Germinal center (tissue), 1 donor: ENCODE measurements around the gene SORL1-AS1.

ENCODE experiments used
- DNase-seq: peaks from one replicate; pipeline ENCODE4 v3.0.0; 2012; ENCODE audit warnings: mixed read lengths, low spot score

SORL1-AS1 gene

DNA sequence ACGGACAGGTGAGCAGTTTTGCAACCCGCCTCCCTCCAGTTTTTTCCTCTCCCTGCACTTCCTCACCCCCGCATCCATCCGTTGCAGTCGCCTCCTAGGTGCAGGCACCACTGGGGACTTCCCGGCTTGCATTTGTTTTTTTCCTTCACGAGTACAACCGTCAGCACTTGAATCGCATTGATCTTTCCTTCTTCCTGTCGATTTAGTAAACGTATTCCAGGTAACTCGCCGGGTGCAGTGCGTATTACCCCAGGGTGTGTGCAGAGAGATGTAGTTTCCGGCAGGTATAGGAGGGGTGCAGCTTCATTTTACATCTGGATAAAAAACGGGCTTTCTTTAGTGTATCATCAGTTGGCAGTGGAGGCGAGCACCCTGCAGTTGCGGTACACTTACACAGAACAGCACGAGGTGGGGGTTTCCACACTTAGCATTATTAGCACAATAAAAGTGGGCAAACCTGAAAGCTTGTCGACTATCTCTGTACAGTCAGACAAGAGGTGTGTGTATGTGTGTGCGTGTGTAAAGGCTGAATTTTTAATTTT lies at the start of gene SORL1-AS1:
Gene SORL1-AS1, minus strand, starts transcription at position 359 of the 542 bp plus-strand sequence.
- no peak for DNase-seq

DNA sequence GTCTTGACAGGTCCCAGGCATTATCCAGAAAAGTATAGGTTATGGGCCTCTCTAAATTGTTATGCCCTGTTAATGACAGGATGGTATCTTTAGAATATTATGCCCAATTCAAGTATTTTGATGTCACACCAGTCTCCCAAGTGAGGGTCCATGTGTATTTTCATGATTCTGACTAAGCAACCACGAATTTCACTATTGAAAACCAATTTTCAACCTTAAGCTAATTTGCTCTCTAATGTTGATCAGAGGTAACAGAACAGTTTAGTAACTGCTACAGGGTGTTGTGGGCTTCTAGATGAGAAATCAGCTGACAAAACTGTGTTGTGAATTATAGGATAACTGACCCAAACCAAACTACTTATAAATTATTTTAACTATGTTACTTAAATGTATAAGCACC lies 48.0 kb upstream of the SORL1-AS1 start:
- DNase-seq: no peak

DNA sequence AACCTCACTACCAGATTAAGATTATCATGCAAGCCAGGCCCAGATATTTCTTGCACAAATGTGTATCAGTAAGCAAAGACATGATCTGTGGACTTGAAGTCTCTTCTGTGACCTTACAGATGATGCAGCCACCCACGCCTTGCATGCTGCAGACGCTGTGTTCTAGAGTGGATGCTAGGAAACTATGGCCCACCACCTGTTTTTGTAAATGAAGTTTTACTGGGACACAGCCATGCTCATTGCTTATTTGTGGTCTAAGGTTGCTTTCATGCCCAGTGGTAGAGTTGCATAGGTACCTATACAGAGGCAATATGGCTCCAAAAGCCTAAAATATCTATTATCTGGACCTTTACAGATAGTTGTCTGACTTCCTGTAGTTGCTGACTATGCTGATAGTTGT lies 47.5 kb upstream of the SORL1-AS1 start:
- DNase-seq: no peak

DNA sequence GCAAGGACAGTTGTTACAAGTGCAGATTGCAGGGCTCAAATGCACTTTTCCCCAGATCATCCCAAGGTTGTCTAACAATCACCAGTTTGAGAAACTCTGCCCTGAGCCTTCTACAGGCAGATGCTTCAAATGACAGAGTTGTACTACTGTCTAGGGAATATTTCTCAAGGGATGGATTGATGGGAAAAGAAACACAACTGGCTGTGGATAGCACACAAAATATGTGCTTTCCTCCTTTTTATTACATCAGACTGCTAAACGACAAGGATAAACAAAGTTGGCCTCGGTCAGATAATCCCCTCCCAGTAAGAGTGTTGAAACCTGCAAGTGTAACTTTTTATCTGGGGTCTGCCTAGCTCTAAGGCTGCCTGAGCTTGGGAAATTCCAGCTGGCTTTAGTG lies 46.6 kb upstream of the SORL1-AS1 start:
- DNase-seq: no peak

DNA sequence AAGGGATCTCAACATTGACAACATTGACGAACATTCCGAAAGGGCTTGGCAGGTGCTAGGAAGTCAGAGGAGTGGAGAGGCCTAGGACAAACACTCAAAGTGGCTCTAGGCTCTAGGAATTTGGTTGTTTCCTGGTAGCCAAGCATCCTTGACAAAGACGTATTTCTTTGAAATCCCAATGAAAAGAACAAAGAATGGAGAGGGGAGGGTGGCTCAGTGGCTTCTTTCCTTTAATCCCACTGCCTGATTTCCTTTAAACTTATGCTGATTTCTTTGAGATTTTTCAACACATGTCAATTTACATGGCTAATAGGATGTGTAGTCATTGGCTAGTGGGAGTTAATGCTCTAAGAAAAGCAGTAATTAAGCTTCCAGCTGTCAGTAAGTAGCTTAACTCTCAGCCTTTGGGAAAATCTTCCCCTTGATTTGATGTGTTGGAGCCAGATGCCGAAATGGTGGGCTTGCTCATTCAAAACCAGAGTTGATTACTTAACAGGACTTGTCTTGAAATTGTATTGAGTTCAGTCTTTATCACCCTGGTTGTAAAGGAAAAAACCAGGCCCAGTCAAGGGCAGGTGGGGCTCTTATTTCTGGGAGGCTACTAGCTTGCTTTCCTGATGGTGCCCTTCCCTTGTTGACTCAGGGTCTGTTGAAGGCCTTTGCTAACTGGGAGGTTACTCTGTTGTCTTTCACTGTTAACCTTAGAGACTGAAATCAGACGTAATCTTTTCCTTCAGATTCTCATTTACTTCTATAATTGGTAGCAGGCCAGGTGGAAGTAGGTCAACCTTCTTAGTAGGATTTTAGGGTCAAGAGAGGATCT lies 44.6 kb upstream of the SORL1-AS1 start:
- no peak for DNase-seq

DNA sequence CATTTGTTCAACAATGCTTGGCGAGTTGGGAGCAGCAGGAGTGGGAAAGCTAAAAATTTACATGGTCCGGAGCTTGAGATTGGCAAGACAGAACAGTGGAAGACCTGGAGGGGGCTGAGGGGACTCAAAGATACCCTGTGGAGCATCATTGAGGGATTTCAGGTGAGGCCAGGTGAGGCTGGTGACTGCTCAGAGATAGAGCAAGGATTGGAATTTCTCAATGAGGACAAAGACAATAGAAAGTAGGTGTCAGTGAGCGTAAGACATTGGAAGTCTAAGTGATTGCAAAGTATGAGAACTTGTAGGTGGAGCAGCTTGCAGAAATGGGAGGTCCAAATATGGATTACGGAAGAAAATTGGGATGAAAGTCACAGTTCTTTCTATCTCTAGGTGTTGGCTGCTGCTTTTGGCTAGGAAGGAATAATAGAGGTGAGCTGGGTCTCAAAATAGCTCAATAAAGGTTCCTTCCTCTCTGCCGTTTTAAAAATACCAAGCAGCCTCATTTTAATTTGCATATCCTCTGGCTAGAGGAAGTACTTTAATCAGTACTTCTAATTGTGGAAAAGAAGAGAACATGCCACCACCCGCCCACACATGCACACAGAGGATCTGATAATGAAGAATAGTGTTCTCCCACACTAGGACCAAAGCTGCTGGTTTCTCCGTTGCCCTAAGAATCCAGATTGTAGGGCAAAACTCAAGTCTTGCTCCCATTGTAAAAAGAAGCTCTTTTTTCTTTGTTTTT lies 41.8 kb upstream of the SORL1-AS1 start:
- peak; percentile 61 for DNase-seq

DNA sequence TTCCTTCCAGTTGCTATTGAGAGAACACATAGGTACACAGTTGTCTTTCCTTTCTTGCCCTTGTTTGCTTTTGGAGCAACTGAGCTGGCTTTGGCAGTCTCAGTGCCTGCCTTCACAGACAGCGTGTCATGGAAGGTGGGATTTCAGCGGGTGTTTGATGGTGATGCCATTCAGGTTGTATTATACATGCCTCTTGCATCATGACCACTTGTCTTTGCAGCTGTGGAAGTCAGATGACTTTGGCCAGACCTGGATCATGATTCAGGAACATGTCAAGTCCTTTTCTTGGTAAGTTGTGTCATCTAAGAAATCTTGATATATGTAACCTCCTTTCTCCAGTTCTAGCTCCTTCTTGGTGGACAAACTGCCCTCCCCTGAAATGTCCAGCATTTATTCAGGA lies 37.1 kb upstream of the SORL1-AS1 start:
- DNase-seq: no peak

DNA sequence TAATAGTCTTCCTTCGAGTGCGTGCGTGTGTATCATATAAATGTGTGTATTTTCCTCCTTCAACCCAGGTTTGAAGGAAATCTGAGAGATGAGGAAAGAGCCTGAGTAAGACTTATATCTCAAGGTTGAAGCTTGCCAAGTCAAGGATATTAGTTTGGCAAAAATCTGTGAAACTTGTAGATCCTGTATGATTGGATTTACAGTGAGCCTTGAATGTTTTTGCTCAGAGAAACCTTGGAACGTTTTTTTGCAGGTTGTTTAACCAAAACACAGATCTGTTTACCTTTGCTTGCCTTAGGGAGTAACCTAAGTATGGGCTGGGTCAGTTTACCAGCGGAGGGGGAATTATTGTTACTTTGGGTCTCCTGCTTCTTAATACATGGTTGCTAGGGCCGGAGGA lies 35.9 kb upstream of the SORL1-AS1 start:
- no peak for DNase-seq

DNA sequence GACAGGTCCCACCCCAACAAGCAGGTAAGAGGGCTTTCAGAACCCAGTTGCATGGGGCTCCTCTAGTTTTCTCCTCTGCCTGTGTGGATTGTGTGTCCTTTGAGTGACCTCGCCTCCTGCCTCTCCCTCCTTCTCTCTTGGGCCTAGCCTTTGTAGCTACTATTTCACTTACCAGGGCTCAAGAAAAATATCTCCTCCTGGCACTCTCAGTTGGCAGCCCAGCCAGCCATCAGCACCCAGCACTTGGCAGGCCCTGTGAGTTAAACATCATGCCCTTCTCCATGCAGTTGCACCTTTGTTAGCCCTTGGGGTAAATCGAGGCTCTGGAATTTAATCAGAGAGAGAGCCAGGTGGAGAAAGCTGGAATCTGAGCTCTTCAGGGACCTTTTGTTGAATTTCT lies 35.4 kb upstream of the SORL1-AS1 start:
- no peak for DNase-seq

DNA sequence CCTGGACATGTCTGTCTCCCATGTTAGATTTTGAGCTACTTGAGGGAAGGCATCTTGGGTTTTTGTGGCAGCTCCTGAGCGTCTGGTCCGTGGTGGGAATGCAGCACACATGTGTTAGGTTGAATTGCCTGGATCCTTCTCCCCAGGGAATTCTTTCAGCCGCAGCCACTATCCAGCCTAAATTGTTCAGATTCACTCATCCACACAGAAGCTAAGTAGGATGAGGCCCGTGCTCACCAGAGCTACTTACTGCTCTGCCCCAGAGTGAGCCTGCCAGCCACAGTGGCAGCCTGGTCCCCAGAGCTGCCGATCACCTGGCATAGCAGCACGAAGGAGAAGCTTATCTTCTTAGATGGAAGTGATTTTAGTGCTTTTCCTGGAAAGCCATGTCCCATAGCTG lies 34.4 kb upstream of the SORL1-AS1 start:
- DNase-seq: no peak

DNA sequence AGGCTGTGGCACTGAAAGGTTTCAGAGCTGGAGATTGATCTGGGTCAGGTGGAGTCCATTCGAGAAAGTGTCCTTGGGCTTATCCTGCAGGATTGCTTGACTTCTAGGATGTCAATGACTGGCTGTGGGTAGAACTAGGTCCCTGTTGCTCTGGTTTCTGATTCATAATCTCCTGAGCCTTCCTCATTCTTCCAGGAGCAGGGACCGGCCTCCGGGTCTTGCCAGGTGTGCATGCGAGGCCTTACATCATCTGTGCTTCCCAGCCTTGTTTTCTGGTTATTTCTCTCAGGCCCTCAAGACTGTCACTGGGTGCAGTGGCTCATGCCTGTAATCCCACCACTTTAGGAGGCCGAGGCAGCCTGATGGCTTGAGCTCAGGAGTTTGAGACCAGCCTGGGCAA lies 33.3 kb upstream of the SORL1-AS1 start:
- DNase-seq: no peak

DNA sequence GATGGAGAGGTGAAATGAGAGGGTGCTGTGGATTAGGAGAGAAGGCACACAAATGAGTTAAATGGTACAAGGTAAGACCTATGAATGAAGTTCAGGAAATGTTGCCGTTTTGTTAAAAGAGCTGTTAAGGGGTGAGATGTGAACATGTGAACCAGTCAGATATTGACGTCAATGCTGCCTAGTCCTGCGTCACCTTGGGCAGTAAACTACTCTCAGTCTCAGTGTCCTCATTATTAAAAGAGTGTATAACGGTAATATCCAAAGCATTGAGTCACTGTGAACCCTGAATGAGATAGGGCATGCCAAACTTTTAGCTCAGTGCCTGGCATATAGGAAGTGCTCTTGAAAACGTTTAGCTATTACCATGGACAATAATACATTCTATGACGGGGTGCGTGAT lies 32.4 kb upstream of the SORL1-AS1 start:
- DNase-seq: no peak

DNA sequence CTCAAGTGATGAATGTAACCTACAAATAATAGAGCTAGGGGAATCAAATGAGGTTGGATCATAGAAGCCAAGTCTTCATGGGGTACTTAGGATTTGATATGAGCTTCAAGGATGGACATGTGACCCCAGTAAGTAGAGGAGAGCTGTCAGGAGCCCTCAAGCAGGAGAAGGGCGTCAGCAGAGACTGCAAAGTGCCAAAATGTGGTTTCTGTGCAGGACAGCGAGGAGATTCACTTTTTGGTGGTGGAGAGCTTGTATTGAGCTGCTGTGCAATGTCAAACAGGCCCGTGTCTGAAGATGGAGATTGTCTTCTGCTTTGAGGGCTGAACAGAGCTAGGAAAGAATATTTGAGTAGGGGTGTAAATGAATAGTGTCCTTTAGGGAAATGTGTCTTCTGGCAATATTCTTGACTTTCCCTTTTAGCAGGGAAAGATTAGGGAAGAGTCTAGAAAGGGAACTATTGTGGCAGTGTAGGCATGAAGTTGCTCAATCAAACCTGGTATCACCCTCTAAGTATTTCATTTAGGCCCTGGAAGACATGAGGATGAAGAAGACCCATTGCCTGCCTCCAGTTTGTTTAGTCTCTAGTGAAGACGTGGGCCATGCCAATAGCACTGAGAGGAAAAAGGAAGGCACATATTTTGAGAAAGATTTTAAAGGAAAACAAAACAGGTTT lies 31.2 kb upstream of the SORL1-AS1 start:
- no peak for DNase-seq

DNA sequence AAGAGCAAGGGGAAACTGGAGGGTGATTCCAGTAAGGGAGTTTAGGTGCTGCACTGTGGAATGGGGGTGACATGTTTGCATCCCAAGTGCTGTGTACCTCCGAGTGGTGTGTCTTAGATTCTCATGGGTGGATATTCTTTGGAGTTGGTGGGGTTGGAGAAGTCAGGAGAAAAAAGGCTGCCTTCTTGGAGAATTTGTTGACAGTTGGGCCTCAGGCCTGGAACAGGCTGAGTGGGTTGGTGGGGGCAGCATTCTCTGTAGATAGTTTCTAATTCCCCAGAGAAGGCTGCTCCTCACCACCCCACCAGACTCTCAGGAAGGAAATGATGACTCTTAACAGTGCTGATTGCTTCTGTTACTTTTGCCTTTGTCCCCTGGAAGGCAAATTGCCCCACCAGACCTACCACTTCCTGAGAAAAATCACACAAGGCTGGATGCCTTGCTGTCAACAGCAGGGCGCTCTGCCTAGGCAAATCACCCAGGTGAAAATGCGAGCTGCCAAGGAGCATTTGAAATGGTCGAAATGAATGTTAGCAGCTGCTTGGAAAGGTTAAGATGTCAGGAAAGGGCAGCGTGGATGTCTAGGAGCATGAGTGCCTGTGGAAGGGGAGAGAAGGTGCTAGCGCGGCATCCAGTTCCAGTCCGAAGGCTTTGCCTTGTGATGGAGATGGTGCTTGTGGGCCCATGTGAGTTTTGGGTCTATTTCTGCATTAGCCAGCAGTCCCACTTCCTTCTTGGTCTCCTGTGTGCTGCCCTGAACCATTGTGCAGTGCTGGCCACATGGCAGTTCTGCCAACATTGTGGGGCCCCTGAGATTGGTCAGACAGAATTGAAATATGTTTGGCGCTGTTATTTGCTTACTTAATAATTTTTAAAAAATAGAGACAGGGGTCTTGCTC lies 29.7 kb upstream of the SORL1-AS1 start:
- peak; percentile 75 for DNase-seq

DNA sequence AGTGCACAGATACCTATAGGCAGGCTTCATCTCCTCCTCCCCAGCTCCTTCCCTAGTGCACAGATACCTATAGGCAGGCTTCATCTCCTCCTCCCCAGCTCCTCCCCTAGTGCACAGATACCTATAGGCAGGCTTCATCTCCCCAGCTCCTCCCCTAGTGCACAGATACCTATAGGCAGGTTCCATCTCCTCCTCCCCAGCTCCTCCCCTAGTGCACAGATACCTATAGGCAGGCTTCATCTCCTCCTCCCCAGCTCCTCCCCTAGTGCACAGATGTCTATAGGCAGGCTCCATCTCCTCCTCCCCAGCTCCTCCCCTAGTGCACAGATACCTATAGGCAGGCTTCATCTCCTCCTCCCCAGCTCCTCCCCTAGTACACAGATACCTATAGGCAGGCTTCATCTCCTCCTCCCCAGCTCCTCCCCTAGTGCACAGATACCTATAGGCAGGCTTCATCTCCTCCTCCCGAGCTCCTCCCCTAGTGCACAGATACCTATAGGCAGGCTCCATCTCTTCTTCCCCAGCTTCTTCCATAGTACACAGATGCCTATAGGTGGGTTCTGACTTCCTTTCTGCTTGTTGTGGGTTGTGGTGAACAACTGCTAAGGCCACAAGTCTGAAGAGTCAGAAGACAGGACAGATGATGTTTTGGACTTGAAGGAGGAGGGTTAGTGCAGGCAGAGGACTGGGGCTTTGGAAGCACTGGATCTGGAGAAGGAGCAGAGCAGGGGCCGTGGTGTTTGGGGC lies 28.9 kb upstream of the SORL1-AS1 start:
- DNase-seq: peak; percentile 51

DNA sequence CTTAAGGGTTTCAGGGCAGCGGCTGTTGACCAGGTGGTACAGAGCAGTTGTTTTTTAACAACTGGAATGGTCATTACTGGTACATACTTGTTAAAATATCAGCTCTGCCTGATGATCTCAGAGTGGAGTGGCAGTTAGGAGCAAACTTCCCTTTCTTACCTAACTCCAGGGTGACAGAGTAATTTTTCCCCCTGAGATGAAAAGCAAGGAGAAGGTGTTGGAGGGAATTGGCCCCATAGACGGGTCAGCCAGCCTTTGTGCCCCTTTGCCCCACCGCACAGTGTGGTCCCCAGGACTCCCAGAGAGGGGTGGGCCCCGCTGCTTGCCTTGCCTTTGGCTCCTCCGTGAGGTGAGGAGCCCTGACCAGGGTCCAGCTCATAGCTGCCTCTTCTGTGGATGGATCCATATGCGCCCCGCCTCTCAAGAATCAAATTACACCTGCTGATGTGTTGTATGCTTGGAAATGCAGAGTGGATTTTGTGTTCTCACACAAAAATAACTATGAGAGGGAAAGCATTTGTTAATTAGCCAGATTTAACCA lies 27.0 kb upstream of the SORL1-AS1 start:
- no peak for DNase-seq

DNA sequence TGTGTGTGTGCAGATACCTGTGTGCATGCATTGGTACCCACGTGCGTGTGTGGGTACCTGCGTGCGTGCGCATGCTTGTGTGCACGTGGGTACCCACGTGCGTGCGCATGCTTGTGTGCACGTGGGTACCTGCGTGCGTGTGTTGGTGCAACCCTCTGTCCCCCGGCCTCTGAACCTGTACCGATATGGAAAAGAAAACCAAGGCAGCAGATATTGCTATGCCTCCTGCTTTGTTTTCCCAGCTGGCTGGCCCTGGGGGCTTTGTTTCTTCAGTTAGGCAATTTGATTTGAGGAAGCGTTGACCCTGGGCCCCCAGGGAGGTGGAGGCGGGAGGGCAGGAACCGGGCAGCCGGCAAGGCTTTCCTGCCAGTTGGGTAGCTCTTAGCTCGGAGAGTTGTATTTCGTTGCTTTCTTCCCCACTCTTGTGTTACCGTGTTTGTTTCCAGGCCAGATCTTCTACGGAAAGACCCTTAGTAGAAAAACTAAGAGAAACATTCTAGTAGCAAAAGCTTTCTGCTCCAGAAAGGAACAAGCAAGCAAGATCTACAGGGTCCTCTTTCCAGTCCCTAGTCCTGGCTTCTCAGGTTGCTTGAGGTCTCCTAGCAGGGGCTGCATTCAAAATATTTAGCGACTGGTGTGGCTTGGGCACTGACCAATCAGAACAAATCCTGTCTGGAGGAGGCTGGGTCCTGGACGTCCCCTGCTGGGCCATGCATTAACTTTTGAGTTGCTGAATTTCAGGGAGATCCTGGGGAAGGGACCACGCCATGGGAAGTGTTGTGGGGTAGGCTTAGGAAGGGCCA lies 26.3 kb upstream of the SORL1-AS1 start:
- DNase-seq: no peak

DNA sequence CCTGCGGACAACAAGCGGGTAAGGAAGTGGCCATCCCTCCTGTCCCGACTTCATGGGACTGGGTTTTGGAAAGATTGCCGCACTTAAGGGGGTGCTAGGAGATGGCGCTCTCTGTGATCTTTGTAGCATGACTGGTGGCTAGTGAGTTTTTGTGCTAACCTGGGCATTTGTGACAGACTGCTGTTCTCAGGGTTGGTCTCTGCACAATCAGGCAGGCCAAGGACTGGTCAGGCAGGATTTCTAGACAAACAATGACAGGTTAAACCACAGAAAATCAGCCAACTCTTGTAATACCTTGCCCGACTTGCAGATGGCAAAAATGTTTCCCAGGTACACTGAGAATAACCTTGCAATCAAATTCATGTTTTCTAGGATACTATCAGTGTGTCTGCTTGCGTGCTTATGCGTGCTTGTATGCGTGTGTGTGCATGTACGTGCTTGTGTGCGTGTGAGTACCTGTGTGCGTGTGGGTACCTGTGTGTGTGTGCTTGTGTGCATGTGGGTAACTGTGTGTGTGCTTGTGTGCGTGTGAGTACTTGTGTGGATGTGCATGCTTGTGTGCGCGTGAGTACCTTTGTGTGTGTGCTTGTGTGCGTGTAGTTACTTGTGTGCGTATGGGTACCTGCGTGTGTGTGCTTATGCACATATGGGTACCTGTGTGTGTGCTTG lies 25.6 kb upstream of the SORL1-AS1 start:
- DNase-seq: no peak

DNA sequence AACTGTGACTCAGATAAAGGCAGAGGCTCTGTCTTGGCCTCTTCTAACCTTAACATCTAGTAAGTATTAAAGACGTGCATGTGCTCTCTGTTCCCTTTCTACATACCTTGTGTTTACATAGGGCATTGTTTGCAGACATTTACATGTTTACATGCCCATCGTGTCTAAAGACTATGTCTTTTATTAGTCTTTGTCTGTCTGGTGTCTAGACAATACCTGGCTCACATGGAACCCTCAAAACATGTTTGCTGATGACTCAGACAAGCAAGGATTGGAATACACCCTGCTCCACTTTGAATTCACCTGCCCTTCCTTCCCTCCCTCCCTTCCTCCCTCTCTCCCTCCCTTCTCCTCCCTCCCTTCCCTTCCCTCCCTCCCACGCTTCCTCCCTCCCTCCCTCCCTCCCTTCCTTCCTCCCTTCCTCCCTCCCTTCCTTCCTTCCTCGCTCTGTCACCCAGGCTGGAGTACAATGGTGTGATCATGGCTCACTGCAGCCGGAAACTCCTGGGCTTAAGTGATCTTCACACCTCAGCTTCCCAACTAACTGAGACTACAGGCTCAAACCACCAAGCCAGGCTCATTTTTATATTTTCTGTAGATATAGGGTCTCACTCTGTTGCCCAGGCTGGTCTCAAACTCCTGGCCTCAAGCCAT lies 23.7 kb upstream of the SORL1-AS1 start:
- no peak for DNase-seq
